HEK293 (cell line): ENCODE measurements around the gene TIGAR.

Experiments
- CTCF ChIA-PET: fragments of 350-600 bp; formaldehyde crosslinking; extraction: SDS; loops from one replicate; lab custom pipeline; 2021; ENCODE audit warnings: antibody characterized with exemption; lab: Yijun Ruan, JAX
- POLR2A ChIA-PET: fragments of 300-600 bp; formaldehyde crosslinking; extraction: SDS; loops from one replicate; lab custom pipeline; 2020; ENCODE audit warnings: antibody characterized with exemption, inconsistent platforms; lab: Yijun Ruan, JAX
- H3K27ac ChIP-seq: fragments of 200-500 bp; sonication (Bioruptor generic); 2 replicates; pipeline ENCODE4 v1.5.1; 2014; ENCODE audit warnings: low read depth, low read length, control low read depth, inconsistent platforms; ENCODE audit errors: extremely low read depth
- H3K36me3 ChIP-seq, 2 experiments: fragments of 200-500 bp in 1 of 2; sonication (Bioruptor generic) in 1 of 2; 1 replicate in 1 of 2; 2 replicates in 1 of 2; pipeline ENCODE4 v1.5.1; 2014 to 2017; ENCODE audit warnings: inconsistent platforms in 2 of 2, low read length in 2 of 2; ENCODE audit not compliant: control insufficient read depth in 2 of 2, insufficient read depth in 1 of 2
- H3K4me1 ChIP-seq: fragments of 200-500 bp; sonication (Bioruptor generic); 2 replicates; pipeline ENCODE4 v1.5.1; 2014; ENCODE audit warnings: mild to moderate bottlenecking, low read length, inconsistent platforms; ENCODE audit not compliant: control insufficient read depth, insufficient read depth
- H3K4me3 ChIP-seq: 2 replicates; pipeline ENCODE4 v1.5.1; 2011; ENCODE audit warnings: low read depth, mild to moderate bottlenecking, control low read depth, low read length, moderate library complexity
- H3K9me3 ChIP-seq: fragments of 200-500 bp; sonication (Bioruptor generic); 2 replicates; pipeline ENCODE4 v1.5.1; 2014; ENCODE audit warnings: low read depth, low read length, inconsistent platforms; ENCODE audit not compliant: control insufficient read depth, insufficient read depth
- INSM2 ChIP-seq: fragments of 450-650 bp; formaldehyde crosslinking; IDR thresholded peaks from 2 replicates; pipeline ENCODE4 v1.5.1; 2016; ENCODE audit warnings: missing biosample characterization, missing genetic modification characterization
- KLF1 ChIP-seq: fragments of 450-650 bp; formaldehyde crosslinking; IDR thresholded peaks from 2 replicates; pipeline ENCODE4 v1.5.1; 2016; ENCODE audit warnings: missing biosample characterization, missing genetic modification characterization
- SALL2 ChIP-seq: fragments of 450-650 bp; formaldehyde crosslinking; IDR thresholded peaks from 2 replicates; pipeline ENCODE4 v1.5.0; 2017; ENCODE audit warnings: missing biosample characterization, mild to moderate bottlenecking, missing genetic modification characterization, borderline replicate concordance
- SP2 ChIP-seq: fragments of 450-650 bp; formaldehyde crosslinking; IDR thresholded peaks from 2 replicates; pipeline ENCODE4 v1.5.1; 2016; ENCODE audit warnings: missing biosample characterization, missing genetic modification characterization
- ZBTB44 ChIP-seq: fragments of 450-650 bp; IDR thresholded peaks from 2 replicates; pipeline ENCODE4 v1.5.1; 2018; ENCODE audit warnings: missing biosample characterization, mild to moderate bottlenecking, missing genetic modification characterization
- ZBTB49 ChIP-seq: fragments of 450-650 bp; formaldehyde crosslinking; IDR thresholded peaks from 2 replicates; pipeline ENCODE4 v1.5.1; 2016; ENCODE audit warnings: missing biosample characterization, missing genetic modification characterization, low read depth
- ZNF138 ChIP-seq: fragments of 450-650 bp; formaldehyde crosslinking; IDR thresholded peaks from 2 replicates; pipeline ENCODE4 v1.5.1; 2016; ENCODE audit warnings: missing biosample characterization, missing genetic modification characterization, borderline replicate concordance
- ZNF146 ChIP-seq: fragments of 450-650 bp; formaldehyde crosslinking; IDR thresholded peaks from 2 replicates; pipeline ENCODE4 v1.5.1; 2016; ENCODE audit warnings: missing biosample characterization, missing genetic modification characterization
- ZNF24 ChIP-seq: fragments of 450-650 bp; formaldehyde crosslinking; IDR thresholded peaks from 2 replicates; pipeline ENCODE4 v1.5.1; 2016; ENCODE audit warnings: missing biosample characterization, missing genetic modification characterization
- ZNF350 ChIP-seq: fragments of 450-650 bp; formaldehyde crosslinking; IDR thresholded peaks from 2 replicates; pipeline ENCODE4 v1.5.0; 2017; ENCODE audit warnings: missing biosample characterization, mild to moderate bottlenecking, missing genetic modification characterization
- ZNF37A ChIP-seq: fragments of 450-650 bp; IDR thresholded peaks from 2 replicates; pipeline ENCODE4 v1.5.1; 2018; ENCODE audit warnings: missing biosample characterization, missing genetic modification characterization
- ZNF394 ChIP-seq: fragments of 450-650 bp; formaldehyde crosslinking; IDR thresholded peaks from 2 replicates; pipeline ENCODE4 v1.5.1; 2016; ENCODE audit warnings: missing biosample characterization, missing genetic modification characterization, mild to moderate bottlenecking, moderate library complexity, borderline replicate concordance
- ZNF521 ChIP-seq: fragments of 450-650 bp; formaldehyde crosslinking; IDR thresholded peaks from 2 replicates; pipeline ENCODE4 v1.5.1; 2017; ENCODE audit warnings: missing biosample characterization, mild to moderate bottlenecking, missing genetic modification characterization
- ZNF600 ChIP-seq: fragments of 450-650 bp; formaldehyde crosslinking; IDR thresholded peaks from 2 replicates; pipeline ENCODE4 v1.5.1; 2016; ENCODE audit warnings: missing biosample characterization, missing genetic modification characterization
- ZNF621 ChIP-seq: fragments of 450-650 bp; formaldehyde crosslinking; IDR thresholded peaks from 2 replicates; pipeline ENCODE4 v1.5.1; 2017; ENCODE audit warnings: missing biosample characterization, missing genetic modification characterization
- ZNF654 ChIP-seq: fragments of 450-650 bp; formaldehyde crosslinking; IDR thresholded peaks from 2 replicates; pipeline ENCODE4 v1.5.1; 2016; ENCODE audit warnings: low read depth, missing biosample characterization, missing genetic modification characterization
- TF ChIP-seq, protein P1 (sequence below): fragments of 450-650 bp; formaldehyde crosslinking; IDR thresholded peaks from 2 replicates; pipeline ENCODE4 v1.5.1; 2016; ENCODE audit warnings: missing biosample characterization, missing genetic modification characterization, borderline replicate concordance

Gene TIGAR

DNA sequence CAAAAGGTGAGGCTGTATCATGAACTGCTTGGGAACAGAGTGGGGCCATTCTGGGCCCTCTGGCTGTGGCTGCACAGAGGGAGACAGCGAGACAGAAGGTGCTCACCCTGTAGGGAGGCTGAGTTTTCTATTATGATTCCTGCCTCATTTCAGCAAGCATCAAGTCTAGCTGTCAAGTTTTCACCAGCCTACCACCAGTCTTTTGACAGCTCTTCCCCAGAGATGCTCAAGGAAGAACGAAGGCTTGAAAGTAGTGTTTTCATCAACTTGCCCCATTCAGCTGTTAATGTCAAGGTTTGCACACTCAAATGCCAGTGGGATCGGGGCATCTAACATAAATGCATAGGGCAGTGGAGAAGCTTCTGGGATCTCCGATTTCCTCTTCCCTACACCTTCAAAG, 48.5 kb downstream of the TIGAR start (continued):
- no peak for TF ChIP-seq ZBTB44 (tag by site-specific recombination)

DNA sequence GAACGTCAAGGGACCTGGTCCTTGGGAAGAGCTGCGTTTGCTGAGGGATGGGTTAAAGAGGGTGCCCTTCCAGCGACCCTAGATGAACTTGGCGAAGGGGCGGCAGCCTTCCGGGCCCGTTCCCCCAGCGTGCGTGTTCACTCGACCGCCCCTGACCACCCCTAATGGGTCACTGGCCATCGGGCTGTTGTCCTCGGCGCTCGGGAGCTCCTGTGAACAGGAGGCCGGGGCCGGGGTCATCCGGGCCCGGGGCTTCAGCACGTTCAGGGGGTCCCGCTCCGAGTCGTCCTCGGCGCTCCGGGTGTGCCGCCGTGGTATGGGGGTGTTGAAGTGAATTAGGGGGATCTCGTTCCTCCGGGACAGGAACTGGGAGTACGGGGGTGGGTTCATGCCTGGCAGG, 49.3 kb downstream of the TIGAR start:
- TF ChIP-seq ZNF146 (no peak), SP2 (tag by site-specific recombination) (no peak), ZNF37A (tag by site-specific recombination) (no peak), ZNF521 (no peak), ZNF654 (tag by site-specific recombination) (no peak), ZNF350 (tag by site-specific recombination) (no peak), ZBTB49 (tag by site-specific recombination) (no peak), INSM2 (no peak), ZNF394 (tag by site-specific recombination) (no peak), ZNF600 (tag by site-specific recombination) (no peak), ZNF24 (tag by site-specific recombination) (no peak), ZNF621 (no peak), SALL2 (tag by site-specific recombination) (no peak), ZNF138 (tag by site-specific recombination) (no peak), KLF1 (no peak)
- TF ChIP-seq, protein P1, sequence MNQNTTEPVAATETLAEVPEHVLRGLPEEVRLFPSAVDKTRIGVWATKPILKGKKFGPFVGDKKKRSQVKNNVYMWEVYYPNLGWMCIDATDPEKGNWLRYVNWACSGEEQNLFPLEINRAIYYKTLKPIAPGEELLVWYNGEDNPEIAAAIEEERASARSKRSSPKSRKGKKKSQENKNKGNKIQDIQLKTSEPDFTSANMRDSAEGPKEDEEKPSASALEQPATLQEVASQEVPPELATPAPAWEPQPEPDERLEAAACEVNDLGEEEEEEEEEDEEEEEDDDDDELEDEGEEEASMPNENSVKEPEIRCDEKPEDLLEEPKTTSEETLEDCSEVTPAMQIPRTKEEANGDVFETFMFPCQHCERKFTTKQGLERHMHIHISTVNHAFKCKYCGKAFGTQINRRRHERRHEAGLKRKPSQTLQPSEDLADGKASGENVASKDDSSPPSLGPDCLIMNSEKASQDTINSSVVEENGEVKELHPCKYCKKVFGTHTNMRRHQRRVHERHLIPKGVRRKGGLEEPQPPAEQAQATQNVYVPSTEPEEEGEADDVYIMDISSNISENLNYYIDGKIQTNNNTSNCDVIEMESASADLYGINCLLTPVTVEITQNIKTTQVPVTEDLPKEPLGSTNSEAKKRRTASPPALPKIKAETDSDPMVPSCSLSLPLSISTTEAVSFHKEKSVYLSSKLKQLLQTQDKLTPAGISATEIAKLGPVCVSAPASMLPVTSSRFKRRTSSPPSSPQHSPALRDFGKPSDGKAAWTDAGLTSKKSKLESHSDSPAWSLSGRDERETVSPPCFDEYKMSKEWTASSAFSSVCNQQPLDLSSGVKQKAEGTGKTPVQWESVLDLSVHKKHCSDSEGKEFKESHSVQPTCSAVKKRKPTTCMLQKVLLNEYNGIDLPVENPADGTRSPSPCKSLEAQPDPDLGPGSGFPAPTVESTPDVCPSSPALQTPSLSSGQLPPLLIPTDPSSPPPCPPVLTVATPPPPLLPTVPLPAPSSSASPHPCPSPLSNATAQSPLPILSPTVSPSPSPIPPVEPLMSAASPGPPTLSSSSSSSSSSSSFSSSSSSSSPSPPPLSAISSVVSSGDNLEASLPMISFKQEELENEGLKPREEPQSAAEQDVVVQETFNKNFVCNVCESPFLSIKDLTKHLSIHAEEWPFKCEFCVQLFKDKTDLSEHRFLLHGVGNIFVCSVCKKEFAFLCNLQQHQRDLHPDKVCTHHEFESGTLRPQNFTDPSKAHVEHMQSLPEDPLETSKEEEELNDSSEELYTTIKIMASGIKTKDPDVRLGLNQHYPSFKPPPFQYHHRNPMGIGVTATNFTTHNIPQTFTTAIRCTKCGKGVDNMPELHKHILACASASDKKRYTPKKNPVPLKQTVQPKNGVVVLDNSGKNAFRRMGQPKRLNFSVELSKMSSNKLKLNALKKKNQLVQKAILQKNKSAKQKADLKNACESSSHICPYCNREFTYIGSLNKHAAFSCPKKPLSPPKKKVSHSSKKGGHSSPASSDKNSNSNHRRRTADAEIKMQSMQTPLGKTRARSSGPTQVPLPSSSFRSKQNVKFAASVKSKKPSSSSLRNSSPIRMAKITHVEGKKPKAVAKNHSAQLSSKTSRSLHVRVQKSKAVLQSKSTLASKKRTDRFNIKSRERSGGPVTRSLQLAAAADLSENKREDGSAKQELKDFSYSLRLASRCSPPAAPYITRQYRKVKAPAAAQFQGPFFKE (tag by site-specific recombination) = no peak

More for the DNA sequence above, 49.3 kb downstream of the TIGAR start:
- Histone ChIP-seq H3K4me1 (no peaks in the 10 kb centered on the region), H3K9me3 (no peaks in the 10 kb centered on the region), H3K36me3 (no peaks in the 10 kb centered on the region), H3K27ac (no peak overlapping the region), H3K4me3 (no peak overlapping the region)
- POLR2A ChIA-PET = no interaction called here
- CTCF ChIA-PET = interaction anchor here (0.7 kb wide), 2 partner anchors 12 to 17 kb away, joined by 3 read pairs; no protein-coding TSS in a partner anchor
